Stimulated activated CD8-positive, alpha-beta memory T cell treated with anti-CD3 and anti-CD28 coated beads, Interleukin-7, amount 100 ng/mL, for 4 hours (primary cell): ENCODE measurements around the gene OTOP1.
"Not testable (repeated sequence)": the region's sequence is repeated elsewhere in the genome, so short reads cannot be mapped to it uniquely, and the experiment has no call there.

Experiments
- DNase-seq, 2 donors: peaks; one replicate each; pipeline ENCODE4 v3.0.0-alpha.2; 2020; ENCODE audit warnings: low read depth in 2 of 2

Gene OTOP1, protein sequence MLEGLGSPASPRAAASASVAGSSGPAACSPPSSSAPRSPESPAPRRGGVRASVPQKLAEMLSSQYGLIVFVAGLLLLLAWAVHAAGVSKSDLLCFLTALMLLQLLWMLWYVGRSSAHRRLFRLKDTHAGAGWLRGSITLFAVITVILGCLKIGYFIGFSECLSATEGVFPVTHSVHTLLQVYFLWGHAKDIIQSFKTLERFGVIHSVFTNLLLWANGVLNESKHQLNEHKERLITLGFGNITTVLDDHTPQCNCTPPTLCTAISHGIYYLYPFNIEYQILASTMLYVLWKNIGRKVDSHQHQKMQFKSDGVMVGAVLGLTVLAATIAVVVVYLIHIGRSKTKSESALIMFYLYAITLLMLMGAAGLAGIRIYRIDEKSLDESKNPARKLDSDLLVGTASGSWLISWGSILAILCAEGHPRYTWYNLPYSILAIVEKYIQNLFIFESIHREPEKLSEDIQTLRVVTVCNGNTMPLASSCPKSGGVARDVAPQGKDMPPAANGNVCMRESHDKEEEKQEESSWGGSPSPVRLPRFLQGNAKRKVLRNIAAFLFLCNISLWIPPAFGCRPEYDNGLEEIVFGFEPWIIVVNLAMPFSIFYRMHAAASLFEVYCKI

DNA sequence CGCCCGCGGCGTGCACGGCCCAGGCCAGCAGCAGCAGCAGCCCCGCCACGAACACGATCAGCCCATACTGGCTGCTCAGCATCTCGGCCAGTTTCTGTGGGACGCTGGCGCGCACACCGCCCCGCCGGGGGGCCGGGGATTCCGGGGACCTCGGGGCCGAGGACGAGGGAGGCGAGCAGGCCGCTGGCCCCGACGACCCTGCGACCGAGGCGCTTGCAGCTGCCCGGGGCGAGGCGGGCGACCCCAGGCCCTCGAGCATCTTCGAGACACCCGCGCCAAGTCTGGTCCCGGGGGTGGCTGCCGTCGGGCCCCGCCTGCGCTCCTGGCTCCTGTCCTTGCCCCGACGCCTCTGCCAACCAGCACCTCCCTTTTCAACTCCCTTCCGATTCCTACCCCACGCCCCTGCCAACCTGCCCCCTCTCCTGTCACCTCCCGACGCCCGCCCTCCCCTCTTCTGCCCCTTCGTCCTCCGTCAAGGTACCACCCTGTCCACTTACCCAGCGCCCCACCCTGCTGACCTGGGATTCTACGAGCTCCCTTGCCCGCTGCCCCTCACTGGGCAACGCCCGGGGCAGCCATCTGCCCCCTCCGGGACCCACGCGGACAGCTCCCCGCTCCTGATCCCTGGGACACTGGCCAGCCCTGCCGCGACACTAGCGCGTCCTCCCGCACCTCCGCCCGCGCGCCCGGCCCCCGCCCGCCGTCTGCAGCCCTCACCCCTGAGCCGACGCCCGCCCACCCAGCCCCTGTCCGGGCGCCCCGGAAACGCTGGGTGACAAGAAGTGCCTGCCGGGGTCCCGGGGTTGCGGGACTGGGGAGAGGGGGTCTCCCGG is at the start of gene OTOP1:
TSS of gene OTOP1 (minus strand) at position 324 of the 833 bp plus-strand sequence. CDS start at position 259, 65 bp downstream.
- DNase-seq, result no peak

DNA sequence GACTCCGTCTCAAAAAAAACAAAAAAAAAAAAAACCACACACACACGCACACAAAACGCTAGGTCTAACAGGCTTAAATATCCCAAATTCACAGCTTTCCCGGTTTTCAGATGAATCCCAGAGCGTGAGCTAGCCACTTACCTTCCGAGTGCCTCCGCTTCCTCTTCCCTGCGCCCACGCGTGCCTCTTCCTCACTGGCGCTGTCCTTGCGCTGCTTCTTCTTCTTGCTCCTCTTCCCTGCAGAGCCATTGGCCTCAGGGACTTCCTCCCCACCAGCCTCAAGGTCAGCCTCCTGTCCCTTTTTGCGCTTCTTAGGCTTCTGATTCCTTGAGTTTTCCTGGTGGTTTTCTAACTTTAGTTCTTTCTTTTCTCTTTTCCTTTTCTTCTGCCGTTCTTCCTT is 47.5 kb upstream of the OTOP1 start:
- no peak for DNase-seq

DNA sequence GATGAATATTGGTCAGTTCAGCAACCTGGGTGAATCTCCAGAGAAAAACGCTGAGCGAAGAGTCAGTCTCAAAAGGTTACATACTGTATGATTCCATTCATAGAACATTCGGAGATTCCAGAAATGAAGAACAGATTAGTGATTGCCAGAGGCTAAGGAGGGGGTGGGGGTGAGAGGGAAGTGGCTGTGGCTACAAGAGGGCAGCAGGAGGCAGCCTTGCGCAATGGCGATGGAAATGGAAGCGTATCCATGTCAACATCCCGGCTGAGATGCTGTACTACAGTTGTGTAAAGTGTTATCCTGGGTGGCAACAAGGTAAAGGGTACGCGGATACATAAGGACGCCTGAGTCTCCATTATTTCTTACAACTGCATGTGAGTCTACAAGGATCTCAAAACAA is 45.2 kb upstream of the OTOP1 start:
- DNase-seq, result no peak

DNA sequence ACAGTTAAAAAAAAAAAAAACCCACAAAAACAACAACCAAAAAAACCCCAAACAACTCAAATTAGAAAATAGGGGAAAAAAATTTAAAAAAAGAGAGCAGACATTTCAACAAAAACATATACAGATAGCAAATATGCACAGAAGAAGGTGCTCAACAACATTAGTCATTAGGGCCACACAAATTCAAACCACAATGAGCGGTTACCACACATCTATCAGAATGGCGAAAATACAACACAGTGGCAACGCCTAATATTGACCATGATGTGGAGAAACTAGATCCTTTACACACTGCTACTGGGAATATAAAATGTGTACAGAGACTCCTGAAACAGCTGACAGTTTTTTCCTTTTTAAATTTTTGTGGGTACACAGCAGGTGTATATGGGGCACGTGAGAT is 43.8 kb upstream of the OTOP1 start:
- DNase-seq, result no peak

DNA sequence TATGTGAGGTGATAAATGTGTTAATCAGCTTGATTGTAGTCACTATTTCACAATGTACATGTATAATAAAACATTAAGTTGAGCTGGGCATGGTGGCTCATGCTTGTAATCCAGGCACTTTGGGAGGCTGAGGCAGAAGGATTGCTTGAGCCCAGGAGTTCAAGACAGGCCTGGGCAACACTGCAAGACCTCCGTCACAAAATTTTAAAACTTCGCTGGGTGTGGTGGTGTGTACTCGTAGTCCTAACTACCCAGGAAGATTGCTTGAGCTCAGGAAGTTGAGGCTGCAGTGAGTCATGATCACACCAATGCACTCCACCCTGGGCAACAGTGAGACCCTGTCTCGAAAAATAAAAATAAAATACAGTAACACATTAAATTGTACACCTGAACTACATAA is 43.1 kb upstream of the OTOP1 start:
- DNase-seq, result peak in 1 of 2 donors; percentile 12

DNA sequence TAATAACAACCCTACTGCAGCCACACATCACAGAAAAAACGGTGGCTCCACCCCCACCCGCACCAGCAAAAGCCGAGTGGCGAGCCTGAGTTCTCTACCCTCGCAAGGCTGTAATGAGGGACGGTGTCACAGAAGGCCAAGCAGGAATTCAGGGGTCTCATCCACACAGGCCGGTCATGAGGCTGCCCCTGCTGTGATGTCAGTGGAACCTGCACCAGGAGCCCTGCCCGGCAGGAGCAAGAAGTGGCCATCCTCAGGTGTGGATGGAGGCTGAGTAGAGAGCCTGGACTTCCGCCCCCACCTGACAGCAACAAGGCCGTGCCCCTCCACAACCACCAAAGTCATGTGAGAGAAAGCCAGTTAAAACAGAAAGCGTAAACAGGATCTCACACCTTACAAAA is 42.6 kb upstream of the OTOP1 start:
- peak in 1 of 2 donors; percentile 30 for DNase-seq

DNA sequence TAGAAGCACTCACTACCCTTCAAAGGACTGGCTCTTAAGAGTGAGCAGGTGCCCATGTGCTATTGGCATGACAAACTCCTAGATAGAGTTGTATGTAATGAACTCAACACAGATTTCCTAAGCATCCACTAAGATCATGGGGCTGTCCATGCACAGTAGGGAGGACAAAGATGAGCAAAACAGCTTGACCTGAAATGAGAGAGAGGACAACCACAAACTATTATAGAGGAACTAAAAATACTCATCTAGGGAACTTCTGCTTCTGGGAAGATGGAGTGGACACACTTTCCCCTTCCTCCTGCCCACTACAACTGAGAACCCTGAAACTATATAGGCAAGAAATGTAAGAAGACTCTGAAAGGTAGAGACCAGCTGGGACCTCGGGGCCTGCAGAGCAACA is 42.0 kb upstream of the OTOP1 start:
- DNase-seq, result no peak

DNA sequence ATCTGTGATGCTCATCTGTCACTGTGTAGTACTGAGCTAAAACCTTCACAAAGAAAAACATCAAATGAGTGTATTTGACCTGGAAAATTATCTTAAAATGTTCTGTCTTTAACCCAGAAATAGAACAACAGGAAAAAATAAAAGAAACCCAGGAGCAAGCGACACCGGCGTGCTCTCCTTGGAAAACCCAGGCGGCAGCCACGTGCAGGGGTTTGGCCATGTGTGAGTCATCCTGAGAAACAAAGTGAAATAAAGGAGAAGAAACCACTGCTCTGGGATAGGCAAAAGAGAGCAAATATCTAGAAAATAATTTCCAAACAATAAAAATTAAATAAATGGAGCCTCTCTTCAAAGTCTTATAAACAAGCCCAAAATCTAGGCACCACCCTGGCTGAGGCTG is 41.3 kb upstream of the OTOP1 start:
- no peak for DNase-seq

DNA sequence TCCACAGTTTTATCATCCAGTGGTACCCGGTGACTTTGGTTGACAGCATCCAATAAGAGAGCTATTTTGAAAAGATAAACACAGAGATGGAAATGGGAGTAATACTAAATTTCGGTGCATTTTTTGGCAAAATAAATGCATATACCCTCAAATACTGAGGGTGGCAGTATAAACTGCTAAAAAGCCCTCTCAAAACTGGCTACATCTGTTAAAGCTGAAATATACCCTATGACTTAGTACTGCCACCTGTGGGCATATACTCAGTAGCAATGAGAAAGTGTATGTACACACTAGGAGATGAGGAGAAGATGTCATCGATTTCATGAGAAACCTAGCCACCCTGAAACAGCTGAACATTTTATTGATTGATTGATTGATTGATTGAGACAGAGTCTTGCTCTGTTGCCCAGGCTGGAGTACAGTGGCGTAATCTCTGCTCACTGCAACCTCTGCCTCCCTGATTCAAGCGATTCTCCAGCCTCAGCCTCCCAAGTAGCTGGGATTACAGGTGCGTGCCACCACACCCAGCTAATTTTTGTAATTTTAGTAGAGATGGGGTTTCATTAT is 33.5 kb upstream of the OTOP1 start:
- DNase-seq, result no peak

DNA sequence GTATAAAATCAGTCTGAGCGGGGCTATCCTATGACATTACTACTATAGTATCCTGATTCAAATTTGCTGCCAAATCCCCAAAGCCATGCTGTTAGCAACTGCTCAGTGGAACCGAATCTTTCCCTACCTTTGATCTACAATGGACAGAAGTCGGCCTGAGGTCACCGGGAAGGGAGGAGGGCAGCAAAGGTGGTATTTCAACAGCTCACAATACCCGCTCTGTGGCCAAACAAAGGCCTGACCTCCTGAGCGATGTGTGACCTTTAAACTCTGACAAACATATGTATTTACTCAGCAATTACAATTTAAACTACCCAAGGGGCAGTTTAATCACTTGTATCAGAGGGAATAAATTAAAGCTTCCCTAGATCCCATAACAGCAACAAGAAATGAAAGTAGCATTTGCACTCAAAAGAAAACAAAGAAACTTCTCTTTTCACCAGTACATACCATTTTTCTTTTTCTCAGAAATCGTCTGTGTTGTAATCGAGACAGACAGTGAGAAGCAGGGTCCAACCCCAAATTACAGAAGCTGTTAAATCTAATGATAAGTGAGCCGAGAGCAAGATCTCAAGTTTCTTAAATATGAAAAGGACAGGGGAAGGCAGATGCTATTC is 32.9 kb upstream of the OTOP1 start:
- DNase-seq, result no peak

DNA sequence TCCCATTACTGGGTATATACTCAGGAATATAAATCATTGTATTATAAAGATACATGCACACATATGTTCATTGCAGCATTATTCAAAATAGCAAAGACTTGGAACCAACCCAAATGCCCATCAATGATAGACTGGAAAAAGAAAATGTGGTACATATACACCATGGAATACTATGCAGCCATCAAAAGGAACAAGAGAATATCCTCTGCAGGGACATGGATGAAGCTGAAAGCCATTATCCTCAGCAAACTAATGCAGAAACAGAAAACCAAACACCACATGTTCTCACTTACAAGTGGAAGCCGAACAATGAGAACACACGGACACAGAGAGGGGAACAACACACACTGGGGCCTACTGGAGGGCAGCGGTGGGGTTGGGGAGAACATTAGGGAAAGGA is 31.0 kb upstream of the OTOP1 start:
- not testable (repeated sequence) for DNase-seq

DNA sequence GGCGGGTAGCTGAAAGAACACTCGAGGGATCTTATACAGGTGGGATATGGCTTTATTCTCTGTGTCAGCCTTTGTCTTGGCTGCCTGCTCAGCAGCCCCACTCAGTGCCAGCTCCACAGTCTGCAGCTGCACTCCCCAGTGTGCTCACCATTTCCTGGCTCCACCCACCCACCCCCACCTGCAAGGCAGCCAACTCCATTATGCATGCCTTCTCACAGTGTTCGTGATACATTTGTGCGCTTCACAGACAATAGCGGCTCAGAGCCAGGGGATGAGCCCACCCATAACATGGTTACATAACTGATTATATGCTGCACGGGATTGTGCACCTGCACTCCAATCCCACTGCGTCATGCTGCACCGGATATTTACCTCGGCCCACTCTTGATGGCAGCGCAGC is 30.1 kb upstream of the OTOP1 start:
- no peak for DNase-seq

DNA sequence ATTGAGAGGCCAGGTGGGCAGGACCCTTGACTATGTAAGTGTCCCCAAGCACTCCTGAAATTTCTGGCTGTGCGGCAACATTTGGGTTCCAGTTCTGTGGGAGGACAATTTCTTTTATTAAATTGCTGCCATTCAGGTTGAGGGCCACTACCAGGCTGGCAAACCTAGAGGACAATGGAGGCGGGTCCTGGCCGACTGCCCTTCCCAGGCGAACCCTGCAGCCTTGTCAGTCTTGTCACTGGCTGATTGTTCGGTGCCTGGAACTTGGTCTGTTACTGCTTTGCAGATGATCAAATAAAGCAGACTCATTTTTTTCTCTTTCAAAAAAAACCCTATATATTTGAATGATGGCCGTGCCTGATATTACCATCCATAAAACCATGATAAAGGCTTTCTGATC is 27.9 kb upstream of the OTOP1 start:
- no peak for DNase-seq

DNA sequence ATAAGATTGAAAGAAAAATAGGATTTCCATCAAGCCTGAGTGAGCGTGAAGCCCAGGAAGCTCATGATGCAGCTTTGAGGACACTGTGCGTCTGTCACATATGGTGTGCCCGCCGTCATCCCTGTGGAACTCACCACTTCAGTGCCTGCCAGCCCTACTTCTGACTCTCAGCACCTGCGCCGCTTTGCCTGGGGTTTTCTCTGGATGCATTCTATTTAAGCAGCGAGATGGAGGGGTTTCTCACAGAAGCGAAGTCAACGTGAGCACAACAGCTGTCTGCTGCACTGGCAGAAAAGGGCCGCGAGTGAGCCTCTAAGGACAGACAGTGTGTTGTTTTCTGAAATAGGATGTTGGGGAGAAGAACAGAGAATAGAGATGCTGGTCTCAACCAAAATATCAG is 27.5 kb upstream of the OTOP1 start:
- DNase-seq, result no peak

DNA sequence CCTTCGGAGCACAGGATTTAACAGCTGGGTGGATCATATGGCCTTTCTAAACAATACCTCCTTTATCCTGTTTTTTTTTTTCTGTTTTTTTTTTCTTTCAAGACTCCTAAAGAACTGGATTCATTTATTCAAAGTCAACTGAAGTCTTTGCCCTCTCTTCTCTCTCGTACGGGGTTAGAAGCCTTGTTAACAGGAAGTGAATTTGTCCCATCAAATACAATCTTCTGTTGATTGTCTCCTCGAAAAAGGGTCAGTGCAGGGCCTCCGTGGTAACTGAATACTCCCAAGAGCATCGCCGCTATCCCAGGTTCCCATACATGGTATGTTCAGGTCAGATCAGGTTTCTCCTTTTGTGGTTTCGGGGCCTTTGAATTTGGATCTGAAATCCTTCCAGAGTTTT is 23.1 kb upstream of the OTOP1 start:
- no peak for DNase-seq

DNA sequence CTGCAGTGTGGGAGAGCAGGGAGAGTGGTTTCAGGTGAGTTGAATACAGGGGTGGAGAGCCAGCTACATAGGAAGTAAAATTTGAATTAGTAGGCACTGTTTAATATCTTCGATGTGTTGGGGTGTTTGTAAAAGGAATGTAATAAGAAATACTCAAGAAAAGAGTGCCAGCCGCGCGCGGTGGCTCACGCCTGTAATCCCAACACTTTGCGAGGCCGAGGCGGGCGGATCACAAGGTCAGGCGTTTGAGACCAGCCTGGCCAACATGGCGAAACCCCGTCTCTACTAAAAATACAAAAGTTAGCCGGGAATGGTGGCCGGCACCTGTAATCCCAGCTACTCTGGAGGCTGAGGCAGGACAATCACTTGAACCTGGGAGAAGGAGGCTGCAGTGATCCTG is 22.6 kb upstream of the OTOP1 start:
- not testable (repeated sequence) for DNase-seq

DNA sequence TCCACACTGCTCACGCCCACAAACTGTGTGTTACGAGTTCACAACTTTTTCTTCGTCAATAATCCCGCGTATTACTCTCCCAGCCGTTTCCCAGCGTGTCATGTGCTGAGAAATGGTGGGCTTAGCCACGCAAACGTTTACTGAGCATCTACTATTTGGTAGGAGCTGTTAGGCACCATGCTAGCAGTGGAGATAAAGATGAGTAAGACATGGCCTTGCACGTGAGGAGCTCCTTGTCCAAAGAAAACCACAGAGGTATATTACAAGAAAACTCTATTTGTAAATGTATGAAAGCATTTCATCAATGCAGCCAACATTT is 22.1 kb upstream of the OTOP1 start:
- DNase-seq, result no peak

DNA sequence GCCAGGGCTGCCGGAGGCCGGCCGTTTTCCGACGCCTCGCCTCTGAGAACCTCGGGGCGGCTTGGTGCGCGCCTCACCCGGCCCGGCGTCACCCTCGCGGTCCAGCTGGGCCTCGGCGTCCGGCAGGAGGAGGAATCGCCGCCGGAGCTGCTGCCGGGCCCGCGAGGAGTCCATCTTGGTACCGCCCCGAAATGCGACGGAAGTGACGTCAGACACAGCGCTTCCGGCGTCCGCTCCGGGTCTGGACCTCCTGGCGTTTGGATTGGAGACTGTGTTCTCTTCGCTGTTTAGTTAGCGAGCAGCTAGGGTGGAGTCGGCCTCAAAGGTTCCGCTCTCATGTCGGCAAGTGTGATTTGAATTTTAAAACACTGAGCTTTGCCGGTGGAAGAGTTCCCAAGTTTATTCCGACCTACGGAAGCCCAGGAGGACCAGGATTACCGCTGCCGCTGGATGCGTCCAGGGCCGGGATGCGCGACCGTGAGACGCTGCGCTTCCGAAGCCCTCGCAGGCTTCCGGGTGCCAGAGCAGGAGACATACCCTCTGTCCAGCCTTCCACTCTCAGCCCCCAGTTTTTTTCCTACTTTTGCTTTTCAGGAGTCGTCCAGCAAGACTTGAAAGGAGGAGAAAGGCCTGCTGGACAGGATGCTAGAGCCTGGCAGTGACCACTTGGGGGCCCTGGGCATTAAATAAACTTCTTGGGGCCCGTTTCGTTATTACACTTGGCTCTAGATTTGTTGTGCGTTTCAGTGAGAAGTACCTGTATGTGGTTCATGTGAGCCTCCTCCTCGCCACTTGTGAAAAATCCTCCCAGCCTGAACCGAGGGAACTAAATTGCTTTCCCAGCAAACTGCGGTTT is 21.5 kb upstream of the OTOP1 start, which contains the start of gene TMEM128:
TSS of gene TMEM128 (minus strand) at position 195 of the 856 bp plus-strand sequence. CDS start at position 174, 21 bp downstream.
- peak; percentile 83 to 84 for DNase-seq

DNA sequence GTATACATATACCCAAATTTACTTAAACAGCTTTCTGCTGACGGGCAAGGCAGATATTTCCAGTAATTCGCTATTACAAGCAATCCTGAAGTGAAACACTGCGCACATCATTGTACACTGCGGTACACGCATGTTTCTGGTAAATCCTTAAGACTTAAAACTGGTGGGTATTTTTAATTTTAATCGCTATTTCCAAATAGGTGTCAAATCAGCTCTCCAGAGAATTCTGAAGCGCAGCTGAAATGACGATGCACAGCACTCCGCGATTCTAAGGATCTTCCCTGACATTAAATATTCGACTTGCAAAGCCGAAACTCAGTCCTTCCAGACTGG is 20.9 kb upstream of the OTOP1 start:
- no peak for DNase-seq

DNA sequence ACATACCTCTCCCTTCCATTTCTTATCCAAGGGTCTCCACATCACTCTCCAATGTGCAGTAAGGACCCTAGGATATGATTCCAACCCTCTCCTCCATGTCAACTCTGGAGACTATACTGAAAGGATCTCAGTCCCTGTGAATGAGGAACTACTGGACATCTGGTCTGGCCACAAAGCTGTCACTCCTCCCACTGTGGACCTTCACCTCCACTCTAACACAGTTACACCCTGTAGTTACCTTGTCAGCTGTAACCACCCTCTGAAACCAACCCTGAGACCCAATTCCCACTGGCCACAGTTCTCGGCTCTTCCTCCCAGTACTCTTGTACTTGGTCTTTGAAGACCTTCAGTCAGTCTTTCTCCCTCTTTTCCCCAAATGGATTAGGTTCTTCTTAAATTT is 18.4 kb upstream of the OTOP1 start:
- no peak for DNase-seq

DNA sequence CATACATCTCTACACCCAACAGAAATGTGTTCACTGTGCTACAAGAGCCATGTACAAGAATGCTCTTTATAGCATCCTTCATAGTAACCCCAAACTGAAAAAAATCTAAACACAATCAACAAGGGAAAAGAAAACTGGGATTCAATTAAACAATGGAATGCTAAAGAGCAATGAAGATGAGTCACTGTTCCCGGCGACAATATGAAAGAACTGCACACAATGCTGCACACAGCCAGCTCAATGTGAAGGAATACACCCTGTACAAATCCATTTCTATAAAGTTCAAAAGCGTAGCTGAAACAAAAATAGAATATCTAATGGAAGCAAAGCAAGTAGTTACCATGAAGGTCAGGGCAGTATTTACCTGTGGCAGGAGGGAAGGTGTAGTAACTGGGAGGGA is 12.8 kb upstream of the OTOP1 start:
- DNase-seq, result not testable (repeated sequence)
